Aorta (tissue), 5 donors: ENCODE data around the gene PTGIS. TPM values are rescaled to one million over a fixed set of nuclear protein-coding genes. Genes with fewer than 3 reads are reported as not detected.

Source experiments
- ATAC-seq: fragments of 200-7000 bp; cut with Tn5 transposase; one replicate; pipeline ENCODE4 v1.9.1; 2022; ENCODE audit warnings: moderate library complexity; ENCODE audit not compliant: low FRiP score
- DNase-seq, 2 donors: peaks; one replicate each; pipeline ENCODE4 v3.0.0-alpha.2; 2020
- H3K27ac ChIP-seq, 2 donors: one replicate each; pipeline ENCODE4 v1.5.1; 2013; ENCODE audit warnings: low read length in 2 of 2, mild to moderate bottlenecking in 2 of 2, moderate library complexity in 2 of 2, control low read depth in 1 of 2, inconsistent platforms in 1 of 2, low read depth in 1 of 2
- H3K27me3 ChIP-seq, 2 donors: one replicate each; pipeline ENCODE4 v1.6.1; 2013; ENCODE audit warnings: control low read depth in 1 of 2, low read length in 1 of 2, mild to moderate bottlenecking in 1 of 2, moderate library complexity in 1 of 2; ENCODE audit not compliant: insufficient read depth in 2 of 2, control insufficient read depth in 1 of 2
- H3K36me3 ChIP-seq, 2 donors: one replicate each; pipeline ENCODE4 v1.6.1; 2013; ENCODE audit warnings: control low read depth in 1 of 2, low read length in 1 of 2, mild to moderate bottlenecking in 1 of 2; ENCODE audit not compliant: insufficient read depth in 2 of 2, control insufficient read depth in 1 of 2
- H3K4me1 ChIP-seq, 2 donors: one replicate each; pipeline ENCODE4 v1.6.1; 2013; ENCODE audit warnings: low read length in 2 of 2, control low read depth in 1 of 2, mild to moderate bottlenecking in 1 of 2, moderate library complexity in 1 of 2; ENCODE audit not compliant: insufficient read depth in 2 of 2, control insufficient read depth in 1 of 2
- H3K4me3 ChIP-seq, 2 donors: one replicate each; pipeline ENCODE4 v1.5.1; 2013; ENCODE audit warnings: low read length in 2 of 2, control low read depth in 1 of 2, mild to moderate bottlenecking in 1 of 2
- H3K9me3 ChIP-seq: one replicate; pipeline ENCODE4 v1.6.1; 2013; ENCODE audit warnings: mild to moderate bottlenecking, low read length; ENCODE audit not compliant: control insufficient read depth
- WGBS, 2 donors: extraction: QIAGEN DNeasy Blood & Tissue Kit; methylation state at CpG; one replicate each; pipeline ENCODE4 v1.1.7; 2013; 5-methylcytosine and 5-hydroxymethylcytosine counted together
- intact Hi-C, 2 donors: fragments of 100-400 bp; cut with DNase I; formaldehyde crosslinking; loops; one replicate each; pipeline versions ENCODE4 v1.14.2 to v1.15.0; 2022
- polyA plus RNA-seq, 2 donors: library from polyadenylated mRNA; stranded (reverse); fragments of 200-250 nt; gene quantifications; one replicate each; pipeline ENCODE4 v1.2.3, GENCODE V29; 2013
- total RNA-seq, 2 donors: library from RNA; stranded (reverse); fragmentation: NEBNext Ultra II Directional; extraction: Animal tissue kit (Norgen Biotek cat#: 25700); gene quantifications; one replicate each; pipeline ENCODE4 v1.2.1, GENCODE V29; 2021
- donor health status: healthy with polysubstance abuse.
- donor health status: Bipolar disorder and iron deficiency.
- donor health status: DM: no; HTN: no; CAD: no.
- donor health status: DM: no; HTN: no; CAD: no.
- donor health status: DM: yes; HTN: yes; CAD: no.

PTGIS gene
- total and polyA plus RNA-seq, 4 donors = 53.6 to 637 (median 233) TPM

DNA sequence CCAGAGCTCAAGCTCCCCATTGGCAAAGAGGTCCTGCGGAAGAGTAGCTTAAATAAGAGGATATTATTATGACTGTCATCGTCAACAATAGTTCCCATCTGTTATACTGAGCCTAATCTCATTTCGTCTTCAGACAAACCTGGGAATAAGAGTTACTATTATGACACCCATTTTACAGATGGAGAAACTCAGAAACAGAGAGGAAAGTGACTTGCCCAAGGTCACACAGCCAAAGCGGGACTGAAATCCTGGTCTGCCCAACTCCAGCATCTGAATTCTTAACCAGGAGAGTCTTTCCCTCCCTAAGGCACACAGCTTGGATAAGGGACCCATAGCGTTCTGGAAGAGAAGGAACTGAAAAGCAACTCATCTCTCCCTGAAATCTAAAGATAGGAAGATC is 23.4 kb downstream of the PTGIS start:
- Histone ChIP-seq H3K4me1 (peaks cover 0 to under 1% of the 10 kb centered on the region in 2 donors), H3K4me3 (no peak overlapping the region), H3K9me3 (no peaks in the 10 kb centered on the region), H3K27me3 (no peaks in the 10 kb centered on the region), H3K36me3 (peaks cover 7 to 31% of the 10 kb centered on the region in 2 donors), H3K27ac (peak overlapping the region; percentile 35 to 37)
- intact Hi-C loops = loop anchor here in 1 of 2 donors (5.0 to 10.0 kb wide), 2 partner anchors 303 to 390 kb away; partner anchors contain the start of gene RNF114
- no peak for ATAC-seq
- 92 to 93% methylated on average over 5 of the region's 5 CpGs for WGBS, 2 donors
- no peak for DNase-seq

DNA sequence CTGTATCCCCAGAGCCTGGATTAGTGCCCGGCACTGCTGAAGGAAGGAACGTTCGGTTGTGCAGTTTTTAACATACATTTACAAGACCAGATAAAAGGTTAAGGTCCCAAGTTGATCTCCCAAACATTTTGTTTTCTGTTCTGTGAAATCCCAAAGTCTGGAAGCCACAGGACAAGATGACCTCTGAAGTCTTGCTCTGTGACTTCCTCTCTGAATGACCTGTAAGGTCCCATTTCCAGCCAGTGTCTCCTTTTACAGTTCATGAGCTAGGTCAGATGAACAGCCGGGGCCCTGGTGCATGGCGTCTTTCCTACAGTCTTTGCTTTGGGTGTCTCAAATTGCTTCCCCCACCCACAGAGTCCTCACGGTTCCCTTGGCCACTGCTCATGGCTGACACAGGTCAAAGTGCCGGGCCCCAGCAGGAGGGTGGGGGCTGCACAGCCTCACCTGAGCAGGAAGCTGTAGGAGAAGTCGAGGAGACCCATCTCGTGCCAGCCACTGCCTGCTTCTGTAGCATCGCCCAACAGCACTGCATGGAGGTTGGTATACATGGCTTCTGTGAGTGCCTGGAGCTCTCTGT is 24.0 kb downstream of the PTGIS start:
- ATAC-seq (no peak), DNase-seq (no peak)
- Histone ChIP-seq H3K27ac (peak overlapping the region in 1 of 2 donors; percentile 35), H3K4me3 (no peak overlapping the region), H3K27me3 (no peaks in the 10 kb centered on the region), H3K9me3 (no peaks in the 10 kb centered on the region), H3K36me3 (peaks cover 6 to 29% of the 10 kb centered on the region in 2 donors), H3K4me1 (no peaks in the 10 kb centered on the region)
- intact Hi-C loops = loop anchor here in 1 of 2 donors (5.0 to 10.0 kb wide), 2 partner anchors 303 to 391 kb away; partner anchors contain the start of gene RNF114
- WGBS, 2 donors = 64 to 65% methylated on average over 10 of the region's 10 CpGs

GRCh38 chr20:49543071-49543857 is 24.7 kb downstream of the PTGIS start:
- DNase-seq = no peak
- 74 to 80% methylated on average over 13 of the region's 13 CpGs for WGBS, 2 donors
- Histone ChIP-seq H3K4me3 (no peak overlapping the region), H3K27me3 (no peaks in the 10 kb centered on the region), H3K4me1 (no peaks in the 10 kb centered on the region), H3K36me3 (peaks cover 5 to 28% of the 10 kb centered on the region in 2 donors), H3K27ac (peak overlapping the region in 1 of 2 donors; percentile 35), H3K9me3 (no peaks in the 10 kb centered on the region)
- ATAC-seq = no peak
- intact Hi-C loops = loop anchor here in 1 of 2 donors (5.0 to 10.0 kb wide), 2 partner anchors 304 to 392 kb away; partner anchors contain the start of gene RNF114

DNA sequence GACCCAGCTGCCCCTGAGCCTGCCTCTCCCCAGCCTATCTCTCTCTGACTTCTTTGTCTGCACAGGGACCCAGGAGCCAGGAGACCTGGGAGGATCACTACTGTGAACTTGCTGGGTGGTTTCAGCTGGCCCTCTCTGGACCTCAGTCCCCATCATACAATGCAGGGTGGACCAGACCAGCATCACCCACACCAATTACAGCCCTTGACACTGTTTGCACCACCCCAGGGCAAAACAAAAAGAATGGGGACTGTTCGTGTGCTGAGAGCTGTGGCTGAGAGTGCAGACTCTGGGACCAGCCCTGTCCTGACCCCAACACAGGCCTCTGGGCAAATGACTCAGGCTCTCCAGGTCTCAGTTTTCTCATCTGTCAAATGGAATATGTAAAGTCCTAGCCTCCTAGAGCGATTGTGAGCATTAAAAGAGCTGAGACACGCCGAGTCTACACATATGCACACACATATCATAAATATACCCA is 25.4 kb downstream of the PTGIS start:
- peaks cover 7 to 24% of the 10 kb centered on the region in 2 donors for H3K36me3 ChIP-seq
- ATAC-seq = peak; percentile 28
- WGBS, 2 donors = 81 to 82% methylated on average over 4 of the region's 4 CpGs
- H3K9me3 ChIP-seq = no peaks in the 10 kb centered on the region
- H3K4me3 ChIP-seq = no peak overlapping the region
- H3K4me1 ChIP-seq = no peaks in the 10 kb centered on the region
- intact Hi-C loops = loop anchor here in 1 of 2 donors (5.0 to 10.0 kb wide), 2 partner anchors 305 to 392 kb away; partner anchors contain the start of gene RNF114
- DNase-seq = no peak
- H3K27ac ChIP-seq = peak overlapping the region in 1 of 2 donors; percentile 0
- H3K27me3 ChIP-seq = no peaks in the 10 kb centered on the region

DNA sequence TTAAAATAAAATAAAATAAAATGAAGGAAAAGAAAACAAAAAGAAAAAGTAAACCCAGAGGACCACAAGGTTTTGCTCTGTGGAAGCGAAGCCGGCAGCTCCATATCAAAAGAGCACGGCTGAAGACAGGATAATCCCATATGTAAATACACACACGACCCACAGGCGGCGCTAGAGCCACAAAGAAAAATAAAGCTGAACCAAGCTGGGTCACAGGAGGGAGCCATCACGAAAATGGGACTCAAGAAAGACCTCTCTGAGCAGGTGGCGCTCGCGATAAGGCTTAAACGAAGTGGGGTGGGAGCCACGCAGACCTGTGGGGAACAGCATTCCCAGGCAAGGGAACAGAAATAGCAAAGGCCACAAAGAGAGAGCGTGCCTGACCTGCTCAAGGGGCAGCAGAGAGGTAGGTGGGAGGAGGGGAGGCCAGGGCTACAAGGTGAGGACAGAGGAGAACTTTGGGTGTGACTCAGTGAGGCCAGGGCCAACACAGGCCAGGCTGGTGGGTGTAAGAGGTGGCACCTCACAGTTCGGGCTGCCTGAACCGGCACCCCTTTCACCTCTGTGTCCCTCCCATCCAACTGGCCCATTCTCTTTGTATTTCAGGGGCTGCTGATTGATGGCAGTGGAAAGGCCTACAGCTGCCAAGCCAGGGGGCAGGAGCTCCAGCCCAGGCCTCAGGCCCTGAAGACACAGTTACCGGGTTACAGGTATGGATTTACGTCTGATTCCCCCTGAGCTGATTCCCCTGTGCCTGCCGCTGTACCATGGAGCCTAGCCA is 26.0 kb downstream of the PTGIS start:
- Histone ChIP-seq H3K4me3 (no peak overlapping the region), H3K27ac (peak overlapping the region in 1 of 2 donors; percentile 0), H3K9me3 (no peaks in the 10 kb centered on the region), H3K36me3 (peaks cover 7 to 24% of the 10 kb centered on the region in 2 donors), H3K27me3 (no peaks in the 10 kb centered on the region), H3K4me1 (no peaks in the 10 kb centered on the region)
- whole genome bisulfite sequencing, 2 donors = 35 to 36% methylated on average over 18 of the region's 18 CpGs
- ATAC-seq (peak; percentile 86), DNase-seq (peak; percentile 74 to 90)
- intact Hi-C loops = loop anchor here (1.0 to 10.0 kb wide), 3 partner anchors 67 to 393 kb away; partner anchors contain the start of gene RNF114 (in 1 of the 2)

DNA sequence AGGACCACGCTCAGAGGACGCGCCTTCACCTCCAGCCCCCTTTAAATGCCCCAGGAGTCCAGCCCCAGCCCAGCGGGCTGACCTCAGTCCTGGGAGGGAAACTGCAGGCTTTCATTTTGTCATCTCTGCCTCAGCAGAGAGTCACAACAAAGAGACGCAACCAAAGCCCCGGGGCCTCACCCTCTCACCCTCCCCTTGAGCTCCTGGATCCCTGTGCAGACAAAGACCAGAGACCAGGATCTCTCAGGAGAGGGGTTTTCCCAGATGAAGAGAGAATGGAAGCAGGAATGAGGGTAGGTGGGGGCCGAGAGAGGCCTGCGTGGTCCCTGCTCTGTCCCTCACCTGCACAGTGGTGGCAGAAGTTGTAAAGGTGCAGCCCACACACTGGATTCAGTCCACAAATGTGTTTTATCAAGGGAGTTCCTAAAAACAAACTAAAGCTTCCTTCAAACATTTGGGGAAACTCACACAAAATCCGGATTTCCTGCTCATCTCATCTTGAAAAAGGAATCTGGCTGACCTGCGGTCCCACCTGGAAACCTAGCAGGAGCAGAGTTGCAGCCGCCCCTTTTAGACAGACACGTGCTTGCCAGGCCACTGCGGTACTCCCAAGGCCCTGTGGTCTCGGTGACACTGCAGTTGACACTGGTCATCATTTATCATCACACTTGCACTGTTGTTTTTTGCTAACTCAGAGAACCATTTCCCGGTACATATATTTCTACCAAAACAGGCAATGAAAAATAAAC is 27.1 kb downstream of the PTGIS start:
- intact Hi-C loops = loop anchor here (1.0 to 10.0 kb wide), 3 partner anchors 68 to 394 kb away; partner anchors contain the start of gene RNF114 (in 1 of the 2)
- WGBS, 2 donors = 84% methylated on average over 15 of the region's 15 CpGs
- DNase-seq = no peak
- Histone ChIP-seq H3K36me3 (peaks cover 4 to 20% of the 10 kb centered on the region in 2 donors), H3K4me1 (no peaks in the 10 kb centered on the region), H3K4me3 (no peak overlapping the region), H3K27ac (no peak overlapping the region), H3K9me3 (no peaks in the 10 kb centered on the region), H3K27me3 (no peaks in the 10 kb centered on the region)
- no peak for ATAC-seq

- Histone ChIP-seq H3K4me3 (no peak overlapping the region), H3K27me3 (no peaks in the 10 kb centered on the region), H3K4me1 (no peaks in the 10 kb centered on the region), H3K9me3 (no peaks in the 10 kb centered on the region), H3K27ac (no peak overlapping the region), H3K36me3 (peaks cover 4 to 14% of the 10 kb centered on the region in 2 donors)
- WGBS, 2 donors = 76 to 81% methylated on average over 6 of the region's 6 CpGs
- ATAC-seq (no peak), DNase-seq (no peak)
- intact Hi-C loops = loop anchor here in 1 of 2 donors (5.0 to 10.0 kb wide), 2 partner anchors 307 to 395 kb away; partner anchors contain the start of gene RNF114
Measured at GRCh38 chr20:49540232-49540620, 27.7 kb downstream of the PTGIS start.
